ENCODE measurements around the gene RDH11.

GRCh38 chr14:67680121-67680602 lies 15.4 kb downstream of the RDH11 start:
- TF ChIP-seq ZBTB33 (IDR thresholded peaks at IDR 0.05; ENCODE audit: borderline replicate concordance, low read depth): no peak
- TF ChIP-seq CHD2 (IDR thresholded peaks at IDR 0.05; ENCODE audit: low read length, partially characterized antibody): no peak
- no peak for TF ChIP-seq CTCF (IDR thresholded peaks at IDR 0.05)
- no peak for TF ChIP-seq RAD21 (IDR thresholded peaks at IDR 0.05; ENCODE audit: low read length)
- TF ChIP-seq IRF3 (IDR thresholded peaks at IDR 0.05; ENCODE audit: low read depth, low read length): no peak
- TF ChIP-seq TAF1 (IDR thresholded peaks at IDR 0.05; ENCODE audit: borderline replicate concordance, low read depth, low read length): no peak
- no peak for TF ChIP-seq EZH2phosphoT487 (IDR thresholded peaks at IDR 0.05; ENCODE audit: borderline replicate concordance, low read depth)
- no peak for TF ChIP-seq MAX (IDR thresholded peaks at IDR 0.05; ENCODE audit: low read depth)
- TF ChIP-seq USF1 (IDR thresholded peaks at IDR 0.05; ENCODE audit: borderline replicate concordance, low read depth): no peak
- no peak for TF ChIP-seq FOXM1 (IDR thresholded peaks at IDR 0.05; ENCODE audit: low read depth)
- no peak for TF ChIP-seq REST (IDR thresholded peaks at IDR 0.05; ENCODE audit: low read depth, low read length)
- TF ChIP-seq PBX3 (IDR thresholded peaks at IDR 0.05): no peak

Measured in SK-N-SH (cell line).